Measurements from ENCODE around the gene ZNF679. TPM values are rescaled to one million over a fixed set of nuclear protein-coding genes. Genes with fewer than 3 reads are reported as not detected.
A peak's percentile ranks its signal among the peaks of the same experiment; 100 is the strongest.
"Not testable (repeated sequence)": the region's sequence is repeated elsewhere in the genome, so short reads cannot be mapped to it uniquely, and the experiment has no call there.

The ZNF679 gene
- not detected for total RNA-seq

- DNase-seq (ENCODE audit: low spot score in 2 of 2); FAIRE-seq: not testable (repeated sequence)
These were observed at the start of gene ZNF679 for GRCh38 chr7:64228174-64228573. Gene ZNF679, plus strand, starts transcription at chr7:64228474. Its CDS starts 20,644 bp downstream, at chr7:64249118.

- FAIRE-seq, result no peak
These were observed 47.3 kb upstream of the ZNF679 start for GRCh38 chr7:64180989-64181388.

GRCh38 chr7:64181586-64181985 lies 46.7 kb upstream of the ZNF679 start:
- FAIRE-seq (no peak), DNase-seq (ENCODE audit: low spot score in 2 of 2) (no peak)

More at GRCh38 chr7:64180989-64181388, 47.3 kb upstream of the ZNF679 start:
- no peak for DNase-seq (ENCODE audit: low spot score in 2 of 2)

- no peak for FAIRE-seq
- DNase-seq (ENCODE audit: low spot score in 2 of 2), result no peak
These were observed 46.1 kb upstream of the ZNF679 start for GRCh38 chr7:64182036-64182790.

- FAIRE-seq (no peak), DNase-seq (ENCODE audit: low spot score in 2 of 2) (peak; percentile 20 to 41)
These were observed 45.0 kb upstream of the ZNF679 start for GRCh38 chr7:64183126-64183742.

- no peak for FAIRE-seq
- no peak for DNase-seq (ENCODE audit: low spot score in 2 of 2)
These were observed 44.4 kb upstream of the ZNF679 start for GRCh38 chr7:64183827-64184372.

- DNase-seq (ENCODE audit: low spot score in 2 of 2) (no peak), FAIRE-seq (no peak)
These were observed 43.9 kb upstream of the ZNF679 start for GRCh38 chr7:64184376-64184775.

GRCh38 chr7:64187408-64187807 lies 40.9 kb upstream of the ZNF679 start:
- no peak for FAIRE-seq
- DNase-seq (ENCODE audit: low spot score in 2 of 2), result no peak

- DNase-seq (ENCODE audit: low spot score in 2 of 2) (no peak), FAIRE-seq (no peak)
These were observed 36.0 kb upstream of the ZNF679 start for GRCh38 chr7:64192148-64192704.

GRCh38 chr7:64192775-64193174 lies 35.5 kb upstream of the ZNF679 start:
- FAIRE-seq (no peak), DNase-seq (ENCODE audit: low spot score in 2 of 2) (no peak)

GRCh38 chr7:64206903-64207302 lies 21.4 kb upstream of the ZNF679 start, which contains the start of gene ZNF735:
Gene ZNF735, plus strand, starts transcription at chr7:64207203. Its CDS starts 0 bp downstream, at chr7:64207203.
- no peak for DNase-seq (ENCODE audit: low spot score in 2 of 2)
- FAIRE-seq, result no peak

GRCh38 chr7:64219710-64220298 lies 8.5 kb upstream of the ZNF679 start:
- FAIRE-seq; DNase-seq (ENCODE audit: low spot score in 2 of 2): not testable (repeated sequence)

- FAIRE-seq (no peak), DNase-seq (ENCODE audit: low spot score in 2 of 2) (no peak)
These were observed 4.9 kb upstream of the ZNF679 start for GRCh38 chr7:64223366-64223765.

GRCh38 chr7:64266341-64266919 lies 38.2 kb downstream of the ZNF679 start:
- DNase-seq (ENCODE audit: low spot score in 2 of 2), result no peak
- no peak for FAIRE-seq

GRCh38 chr7:64277630-64278029 lies 49.4 kb downstream of the ZNF679 start:
- FAIRE-seq, result no peak
- DNase-seq (ENCODE audit: low spot score in 2 of 2), result no peak

- FAIRE-seq (no peak), DNase-seq (ENCODE audit: low spot score in 2 of 2) (no peak)
These were observed 66.6 kb downstream of the ZNF679 start for GRCh38 chr7:64294701-64295420.

GRCh38 chr7:64297418-64297817 lies 69.1 kb downstream of the ZNF679 start:
- FAIRE-seq, result not testable (repeated sequence)

GRCh38 chr7:64300641-64301405 lies 72.5 kb downstream of the ZNF679 start:
- no peak for DNase-seq (ENCODE audit: low spot score in 2 of 2)
- FAIRE-seq, result no peak

More at GRCh38 chr7:64297418-64297817, 69.1 kb downstream of the ZNF679 start:
- not testable (repeated sequence) for DNase-seq (ENCODE audit: low spot score in 2 of 2)
